Peyer's patch (tissue), 4 donors: ENCODE results near the gene SKOR1. TPM values are rescaled to one million over a fixed set of nuclear protein-coding genes. Genes with fewer than 3 reads are reported as not detected.

ENCODE experiments used
- DNase-seq, 3 donors: peaks; one replicate each; pipeline ENCODE4 v3.0.0-alpha.2; 2017 to 2019
- H3K27ac ChIP-seq, 4 donors: fragments of 200-600 bp; sonication (generic); one replicate each; pipeline ENCODE4 v1.5.1; 2016 to 2019
- H3K27me3 ChIP-seq, 2 donors: fragments of 200-600 bp; sonication (generic); one replicate each; pipeline ENCODE4 v1.5.1; 2019
- H3K36me3 ChIP-seq, 3 donors: fragments of 200-600 bp; sonication (generic); one replicate each; pipeline ENCODE4 v1.5.1; 2016 to 2019
- H3K4me1 ChIP-seq, 4 donors: fragments of 200-600 bp; sonication (generic); one replicate each; pipeline ENCODE4 v1.5.1; 2016 to 2019
- H3K4me3 ChIP-seq, 4 donors: fragments of 200-600 bp; sonication (generic); 1 replicate in 3 of 4; 2 replicates in 1 of 4; pipeline ENCODE4 v1.5.1; 2016 to 2019; ENCODE audit warnings: mild to moderate bottlenecking in 1 of 4
- H3K9me3 ChIP-seq, 4 donors: fragments of 200-600 bp; sonication (generic); one replicate each; pipeline ENCODE4 v1.5.1; 2016 to 2019; ENCODE audit warnings: mild to moderate bottlenecking in 1 of 4
- POLR2A ChIP-seq, 2 donors: fragments of 450-650 bp; IDR thresholded peaks; one replicate each; pipeline ENCODE4 v1.5.1; 2017; ENCODE audit warnings: antibody characterized with exemption in 2 of 2, mild to moderate bottlenecking in 2 of 2, moderate library complexity in 2 of 2
- total RNA-seq, 4 donors: library from RNA; depleted of rRNA; stranded (reverse); fragments of >200 nt; gene quantifications; one replicate each; pipeline ENCODE4 v1.1.0, GENCODE V29; 2016
- TF ChIP-seq, protein P1 (sequence below), 6 experiments: fragments of 450-650 bp in 4 of 6; fragments of 200-600 bp in 2 of 6; sonication (generic) in 1 of 6; IDR thresholded peaks; one replicate each; pipeline ENCODE4 v1.5.1; 2017 to 2019; ENCODE audit warnings: antibody characterized with exemption in 6 of 6, mild to moderate bottlenecking in 3 of 6, moderate library complexity in 1 of 6

The SKOR1 gene
- total RNA-seq, 4 donors from 2014 or later = 1.2 to 5.0 (median 1.6) TPM

DNA sequence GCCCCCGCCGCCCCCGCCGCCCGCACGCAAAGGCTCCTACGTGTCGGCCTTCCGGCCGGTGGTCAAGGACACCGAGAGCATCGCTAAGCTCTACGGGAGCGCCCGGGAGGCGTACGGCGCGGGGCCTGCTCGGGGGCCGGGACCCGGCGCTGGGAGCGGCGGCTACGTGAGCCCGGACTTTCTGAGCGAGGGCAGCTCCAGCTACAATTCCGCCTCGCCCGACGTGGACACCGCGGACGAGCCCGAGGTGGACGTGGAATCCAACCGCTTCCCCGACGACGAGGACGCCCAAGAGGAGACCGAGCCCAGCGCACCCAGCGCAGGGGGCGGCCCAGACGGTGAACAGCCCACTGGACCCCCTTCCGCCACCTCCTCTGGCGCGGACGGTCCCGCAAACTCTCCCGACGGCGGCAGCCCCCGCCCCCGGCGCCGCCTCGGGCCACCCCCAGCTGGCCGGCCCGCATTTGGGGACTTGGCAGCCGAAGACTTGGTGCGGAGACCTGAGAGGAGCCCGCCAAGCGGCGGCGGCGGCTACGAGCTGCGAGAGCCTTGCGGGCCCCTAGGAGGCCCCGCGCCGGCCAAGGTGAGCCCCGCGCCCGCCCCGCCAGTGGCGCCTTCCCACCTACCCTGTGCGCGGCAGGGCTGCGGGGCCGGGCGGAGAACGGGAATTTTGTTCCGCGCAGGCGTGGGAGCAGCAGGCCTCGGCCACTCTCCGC, 2.4 kb downstream of the SKOR1 start:
- no peak overlapping the region for H3K27ac ChIP-seq
- no peak for TF ChIP-seq POLR2A (IDR thresholded peaks at IDR 0.05)
- TF ChIP-seq, protein P1, sequence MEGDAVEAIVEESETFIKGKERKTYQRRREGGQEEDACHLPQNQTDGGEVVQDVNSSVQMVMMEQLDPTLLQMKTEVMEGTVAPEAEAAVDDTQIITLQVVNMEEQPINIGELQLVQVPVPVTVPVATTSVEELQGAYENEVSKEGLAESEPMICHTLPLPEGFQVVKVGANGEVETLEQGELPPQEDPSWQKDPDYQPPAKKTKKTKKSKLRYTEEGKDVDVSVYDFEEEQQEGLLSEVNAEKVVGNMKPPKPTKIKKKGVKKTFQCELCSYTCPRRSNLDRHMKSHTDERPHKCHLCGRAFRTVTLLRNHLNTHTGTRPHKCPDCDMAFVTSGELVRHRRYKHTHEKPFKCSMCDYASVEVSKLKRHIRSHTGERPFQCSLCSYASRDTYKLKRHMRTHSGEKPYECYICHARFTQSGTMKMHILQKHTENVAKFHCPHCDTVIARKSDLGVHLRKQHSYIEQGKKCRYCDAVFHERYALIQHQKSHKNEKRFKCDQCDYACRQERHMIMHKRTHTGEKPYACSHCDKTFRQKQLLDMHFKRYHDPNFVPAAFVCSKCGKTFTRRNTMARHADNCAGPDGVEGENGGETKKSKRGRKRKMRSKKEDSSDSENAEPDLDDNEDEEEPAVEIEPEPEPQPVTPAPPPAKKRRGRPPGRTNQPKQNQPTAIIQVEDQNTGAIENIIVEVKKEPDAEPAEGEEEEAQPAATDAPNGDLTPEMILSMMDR (IDR thresholded peaks at IDR 0.05) = no peak
- H3K36me3 ChIP-seq = no peaks in the 10 kb centered on the region
- DNase-seq = no peak
- H3K4me1 ChIP-seq = peaks cover 0 to 77% (median 19%) of the 10 kb centered on the region in 4 donors
- peaks cover 0 to 19% (median 0%) of the 10 kb centered on the region in 4 donors for H3K9me3 ChIP-seq
- H3K4me3 ChIP-seq = peak overlapping the region in 2 of 4 donors; percentile 6 to 23
- peaks cover 0 to 82% of the 10 kb centered on the region in 2 donors for H3K27me3 ChIP-seq

DNA sequence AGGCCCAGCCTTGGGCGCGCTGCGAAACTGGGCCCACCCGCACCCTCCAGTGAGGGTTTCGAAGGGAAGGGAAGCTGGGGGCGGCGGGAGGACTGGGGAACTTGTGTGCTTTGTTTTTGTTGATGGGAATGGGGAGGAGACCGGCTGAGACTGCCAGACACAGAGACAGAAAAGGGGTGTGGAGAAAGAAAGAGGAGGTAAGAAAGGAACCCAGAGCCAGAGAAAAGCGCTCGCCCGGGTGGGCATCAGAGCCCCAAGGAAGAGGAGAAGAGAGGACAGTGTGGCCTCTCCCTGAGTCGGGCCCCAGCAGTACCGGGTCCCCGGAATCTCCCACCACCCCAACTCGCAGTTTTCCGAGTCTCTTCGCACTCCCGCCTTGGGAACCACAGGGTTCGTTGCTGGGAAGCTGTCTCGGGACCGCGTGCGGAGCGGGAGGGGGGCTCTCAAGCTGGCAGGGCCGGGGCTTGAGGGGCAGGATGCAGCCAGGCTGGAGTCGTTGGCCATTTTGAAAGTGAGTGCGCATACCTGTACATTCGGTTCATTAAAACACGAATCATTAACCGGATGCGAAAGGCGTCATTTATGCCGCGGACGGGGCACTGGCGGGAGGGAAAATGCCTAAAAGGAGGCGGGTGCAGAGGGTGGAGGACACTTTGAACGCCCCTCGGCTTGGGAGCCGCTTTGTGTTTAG, 3.1 kb downstream of the SKOR1 start:
- Histone ChIP-seq H3K9me3 (peaks cover 0 to 19% (median 0%) of the 10 kb centered on the region in 4 donors), H3K36me3 (no peaks in the 10 kb centered on the region), H3K4me1 (peaks cover 0 to 77% (median 22%) of the 10 kb centered on the region in 4 donors), H3K27me3 (peaks cover 3 to 82% of the 10 kb centered on the region in 2 donors), H3K4me3 (peak overlapping the region in 2 of 4 donors; percentile 16 to 23), H3K27ac (no peak overlapping the region)
- DNase-seq = no peak
- no peak for TF ChIP-seq POLR2A (IDR thresholded peaks at IDR 0.05)
- TF ChIP-seq, protein P1 (IDR thresholded peaks at IDR 0.05) = no peak

DNA sequence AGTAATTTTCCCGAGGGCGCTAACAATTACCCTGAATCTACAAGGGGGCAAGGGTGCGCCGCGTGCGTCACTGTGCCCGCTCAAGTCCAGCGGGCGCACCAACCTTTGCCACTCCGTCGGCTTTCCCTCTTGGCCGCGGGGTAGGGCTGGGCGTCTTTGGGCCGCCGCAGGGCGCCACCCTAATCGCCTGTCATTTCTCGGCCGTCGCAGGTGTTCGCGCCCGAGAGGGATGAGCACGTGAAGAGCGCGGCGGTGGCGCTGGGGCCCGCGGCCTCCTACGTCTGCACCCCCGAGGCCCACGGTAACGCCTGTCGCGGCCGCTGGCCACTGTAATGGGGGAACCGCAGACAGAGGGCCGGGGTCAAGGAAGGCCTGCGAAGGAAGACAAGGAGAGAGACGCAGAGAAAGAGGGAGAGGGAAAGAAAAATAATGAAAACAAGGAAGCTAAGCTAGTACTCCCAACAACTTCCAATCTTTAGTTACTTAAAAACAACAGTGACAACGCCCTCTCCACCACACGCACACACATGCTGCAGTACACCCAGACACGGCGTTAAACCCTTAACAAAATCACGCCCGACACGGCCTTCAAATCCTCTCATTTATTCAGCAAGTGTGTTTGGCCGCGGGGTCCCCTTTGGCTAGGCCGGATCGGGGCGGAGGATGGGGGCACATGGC, 3.8 kb downstream of the SKOR1 start:
- Histone ChIP-seq H3K9me3 (peaks cover 0 to 19% (median 0%) of the 10 kb centered on the region in 4 donors), H3K36me3 (no peaks in the 10 kb centered on the region), H3K27ac (no peak overlapping the region), H3K27me3 (peaks cover 4 to 81% of the 10 kb centered on the region in 2 donors), H3K4me3 (peak overlapping the region in 2 of 4 donors; percentile 4 to 16), H3K4me1 (peaks cover 6 to 78% (median 28%) of the 10 kb centered on the region in 4 donors)
- no peak for DNase-seq
- TF ChIP-seq POLR2A (IDR thresholded peaks at IDR 0.05) = no peak
- TF ChIP-seq, protein P1 (IDR thresholded peaks at IDR 0.05) = no peak

- no peaks in the 10 kb centered on the region for H3K36me3 ChIP-seq
- no peak overlapping the region for H3K4me3 ChIP-seq
- TF ChIP-seq POLR2A (IDR thresholded peaks at IDR 0.05) = no peak
- TF ChIP-seq, protein P1 (IDR thresholded peaks at IDR 0.05) = no peak
- peaks cover 4 to 80% of the 10 kb centered on the region in 2 donors for H3K27me3 ChIP-seq
- peaks cover 0 to 19% (median 0%) of the 10 kb centered on the region in 4 donors for H3K9me3 ChIP-seq
- DNase-seq = no peak
- H3K27ac ChIP-seq = no peak overlapping the region
- peaks cover 6 to 80% (median 32%) of the 10 kb centered on the region in 4 donors for H3K4me1 ChIP-seq
These were observed 4.6 kb downstream of the SKOR1 start for GRCh38 chr15:67829647-67830504.

DNA sequence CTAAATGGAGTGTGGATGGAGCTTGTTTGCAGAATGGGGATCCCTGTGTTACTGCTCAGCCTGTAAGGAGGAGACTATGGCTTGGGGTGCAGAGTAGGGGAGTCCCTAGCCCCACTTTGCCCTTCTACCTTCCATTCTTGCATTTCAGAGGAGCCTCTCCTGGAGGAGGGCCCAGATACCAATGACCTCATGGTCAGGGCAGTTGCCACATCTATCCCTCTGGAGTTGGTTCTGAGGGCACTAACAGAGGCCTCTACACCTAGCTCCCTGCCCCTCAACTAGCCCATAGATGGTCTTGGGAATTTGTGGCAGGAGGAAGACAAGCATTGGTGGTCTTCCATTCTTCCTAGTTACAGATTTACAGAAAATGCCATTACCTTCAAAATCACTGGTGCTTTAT, 6.1 kb downstream of the SKOR1 start:
- Histone ChIP-seq H3K4me1 (peaks cover 6 to 79% (median 36%) of the 10 kb centered on the region in 4 donors), H3K9me3 (peaks cover 0 to 12% (median 0%) of the 10 kb centered on the region in 4 donors), H3K36me3 (no peaks in the 10 kb centered on the region), H3K27me3 (peaks cover 4 to 78% of the 10 kb centered on the region in 2 donors), H3K27ac (no peak overlapping the region), H3K4me3 (no peak overlapping the region)
- DNase-seq = no peak
- TF ChIP-seq, protein P1 (IDR thresholded peaks at IDR 0.05) = no peak
- no peak for TF ChIP-seq POLR2A (IDR thresholded peaks at IDR 0.05)
